Measurements from ENCODE around the gene PRDM12.

DNA sequence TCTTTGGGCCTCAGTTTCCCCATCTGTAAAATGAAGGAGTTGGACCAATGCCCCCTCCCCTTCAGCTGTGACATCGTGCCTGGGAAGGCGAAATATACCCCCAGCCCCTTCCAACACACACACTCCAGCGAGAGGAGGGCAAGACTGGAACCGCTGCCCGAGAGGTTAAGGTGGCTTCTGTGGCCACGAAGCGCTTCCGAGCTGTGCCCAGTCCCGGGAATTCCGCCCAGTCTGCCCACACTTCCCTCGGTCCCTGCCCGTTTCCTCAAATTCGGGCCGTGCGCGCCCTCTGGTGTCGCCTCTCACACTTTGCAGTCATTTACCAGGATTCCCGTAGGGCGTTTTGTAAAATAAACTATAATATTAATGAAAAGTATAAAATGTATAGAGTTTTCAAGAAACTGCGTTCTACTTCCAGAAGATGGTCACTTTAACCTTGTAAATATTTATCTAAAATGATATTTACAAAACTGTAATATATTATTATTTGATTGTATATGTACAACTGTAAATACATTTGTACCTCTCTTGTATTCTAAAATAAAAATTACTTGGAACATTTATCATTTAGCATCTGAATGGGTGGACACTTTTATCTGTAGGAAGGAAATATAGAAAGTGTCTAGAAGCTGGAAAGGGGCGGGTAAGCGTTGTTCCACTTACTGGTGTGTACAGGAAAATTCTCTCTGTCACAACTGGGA, 18.2 kb downstream of the PRDM12 start:
- TF ChIP-seq GATA3 (IDR thresholded peaks at IDR 0.05; ENCODE audit: low read depth, low read length) (no peak), GATA2 (IDR thresholded peaks at IDR 0.05; ENCODE audit: low read depth, low read length) (no peak)
